HCT116 (cell line): Measurements from ENCODE around the gene SAG. TPM values are rescaled to one million over a fixed set of nuclear protein-coding genes. Genes with fewer than 3 reads are reported as not detected.

Experiments
- ATAC-seq: fragments of 200-7000 bp; cut with Tn5 transposase; 2 replicates; pipeline ENCODE4 v1.9.1; 2020; ENCODE audit warnings: mild to moderate bottlenecking, moderate library complexity
- BruUV-seq: library from RNA; stranded (reverse); fragments of 400-500 nt; replicated peaks from 2 replicates; lab custom pipeline; 2021; lab: Mats Ljungman, UMichigan
- CTCF ChIA-PET: fragments of 300-600 bp; sonication (Branson Sonifier 250); formaldehyde crosslinking; loops from one replicate; lab custom pipeline; 2021; ENCODE audit warnings: antibody characterized with exemption; lab: Charles Lee
- POLR2A ChIA-PET: fragments of 300-600, 350-600 bp; sonication (Branson Sonifier 250); formaldehyde crosslinking; loops from one replicate; lab custom pipeline; 2021; ENCODE audit warnings: antibody characterized with exemption; lab: Charles Lee
- RAD21 ChIA-PET, 2 experiments: fragments of 300-600 bp; sonication (Branson Sonifier 250); formaldehyde crosslinking; loops; one replicate each; lab custom pipeline; 2023; ENCODE audit warnings: low total read pairs in 2 of 2; ENCODE audit not compliant: uncharacterized antibody in 2 of 2, unreplicated experiment in 2 of 2, low non-redundant PET in 1 of 2; lab: Charles Lee
- DNase-seq: peaks from one replicate; pipeline ENCODE4 v3.0.0-alpha.2; 2010; ENCODE audit warnings: low read depth, low spot score
- H2AFZ ChIP-seq: fragments of 200-600 bp; shearing (Covaris generic), sonication (generic); 2 replicates; pipeline ENCODE4 v1.6.1; 2017; ENCODE audit warnings: low read depth, mixed run types, mixed read lengths, antibody characterized with exemption, low read length; ENCODE audit not compliant: poor library complexity, severe bottlenecking
- H3K27ac ChIP-seq: 2 replicates; pipeline ENCODE4 v1.5.1; 2012; ENCODE audit warnings: low read depth, low read length
- H3K27me3 ChIP-seq: fragments of 200-600 bp; sonication (generic); 2 replicates; pipeline ENCODE4 v1.6.1; 2016; ENCODE audit warnings: mixed run types, low read length, mixed read lengths; ENCODE audit not compliant: insufficient read depth
- H3K36me3 ChIP-seq, 2 experiments: fragments of 200-500 bp in 1 of 2; fragments of 200-600 bp in 1 of 2; sonication (Bioruptor generic) in 1 of 2; sonication (generic) in 1 of 2; 2 replicates each; pipeline versions ENCODE4 v1.5.1 to v1.6.1; 2014 to 2016; ENCODE audit warnings: low read length in 2 of 2, inconsistent platforms in 1 of 2, mixed read lengths in 1 of 2, mixed run types in 1 of 2; ENCODE audit not compliant: insufficient read depth in 2 of 2, control insufficient read depth in 1 of 2
- H3K4me1 ChIP-seq, 2 experiments: fragments of 200-600 bp in 1 of 2; sonication (generic) in 1 of 2; 2 replicates each; pipeline versions ENCODE4 v1.5.1 to v1.6.1; 2012 to 2017; ENCODE audit warnings: low read length in 2 of 2, inconsistent platforms in 1 of 2, mild to moderate bottlenecking in 1 of 2, mixed read lengths in 1 of 2, mixed run types in 1 of 2, moderate library complexity in 1 of 2; ENCODE audit not compliant: insufficient read depth in 2 of 2, control insufficient read depth in 1 of 2
- H3K4me2 ChIP-seq: fragments of 200-600 bp; sonication (generic); 2 replicates; pipeline ENCODE4 v1.6.1; 2017; ENCODE audit warnings: mixed run types, low read length, mixed read lengths
- H3K4me3 ChIP-seq, 2 experiments: fragments of 200-600 bp in 1 of 2; sonication (generic) in 1 of 2; replicated peaks in 1 of 2; 2 replicates each; pipeline ENCODE4 v1.5.1; 2011 to 2016; ENCODE audit warnings: low read length in 2 of 2, control low read depth in 1 of 2, low read depth in 1 of 2, mild to moderate bottlenecking in 1 of 2, mixed read lengths in 1 of 2, mixed run types in 1 of 2
- H3K79me2 ChIP-seq: fragments of 200-600 bp; sonication (generic); 2 replicates; pipeline ENCODE4 v1.6.1; 2017; ENCODE audit warnings: mild to moderate bottlenecking, mixed run types, low read length, moderate library complexity, mixed read lengths; ENCODE audit not compliant: insufficient read depth
- H3K9ac ChIP-seq: fragments of 200-600 bp; sonication (generic); 2 replicates; pipeline ENCODE4 v1.6.1; 2016; ENCODE audit warnings: low read length, mixed read lengths
- H3K9me2 ChIP-seq: fragments of 200-600 bp; sonication (generic), shearing (Covaris generic); 2 replicates; pipeline ENCODE4 v1.6.1; 2017; ENCODE audit warnings: mixed run types, mild to moderate bottlenecking, moderate library complexity; ENCODE audit not compliant: insufficient read depth
- H3K9me3 ChIP-seq, 2 experiments: fragments of 200-500 bp in 1 of 2; fragments of 200-600 bp in 1 of 2; sonication (Bioruptor generic) in 1 of 2; sonication (generic) in 1 of 2; 2 replicates each; pipeline ENCODE4 v1.6.1; 2014 to 2017; ENCODE audit warnings: low read length in 2 of 2, mixed read lengths in 2 of 2, inconsistent platforms in 1 of 2, low read depth in 1 of 2, mild to moderate bottlenecking in 1 of 2, mixed run types in 1 of 2, moderate library complexity in 1 of 2; ENCODE audit not compliant: control insufficient read depth in 1 of 2, insufficient read depth in 1 of 2
- H4K20me1 ChIP-seq: fragments of 200-600 bp; sonication (generic), shearing (Covaris generic); 2 replicates; pipeline ENCODE4 v1.6.1; 2017; ENCODE audit warnings: mixed run types, mild to moderate bottlenecking, moderate library complexity; ENCODE audit not compliant: insufficient read depth
- ATF3 ChIP-seq: IDR thresholded peaks from 2 replicates; pipeline ENCODE4 v1.6.1; 2012
- CBX3 ChIP-seq: IDR thresholded peaks from 2 replicates; pipeline ENCODE4 v1.6.1; 2012; ENCODE audit warnings: low read depth
- EGR1 ChIP-seq: IDR thresholded peaks from 2 replicates; pipeline ENCODE4 v1.6.1; 2012; ENCODE audit warnings: low read depth
- ELF1 ChIP-seq: IDR thresholded peaks from 2 replicates; pipeline ENCODE4 v1.6.1; 2012; ENCODE audit warnings: low read depth, borderline replicate concordance
- EZH2 ChIP-seq: fragments of 200-600 bp; sonication (generic); IDR thresholded peaks from 2 replicates; pipeline ENCODE4 v1.6.1; 2017; ENCODE audit warnings: antibody characterized with exemption, mixed run types
- EZH2phosphoT487 ChIP-seq: fragments of 200-600 bp; IDR thresholded peaks from 2 replicates; pipeline ENCODE4 v1.6.1; 2018; ENCODE audit warnings: antibody characterized with exemption, borderline replicate concordance
- FOSL1 ChIP-seq: IDR thresholded peaks from 2 replicates; pipeline ENCODE4 v1.6.1; 2012; ENCODE audit warnings: low read depth
- JUND ChIP-seq: IDR thresholded peaks from 2 replicates; pipeline ENCODE4 v1.6.1; 2012
- POLR2A ChIP-seq: IDR thresholded peaks from 2 replicates; pipeline ENCODE4 v1.7.0; 2011; ENCODE audit warnings: borderline replicate concordance; ENCODE audit not compliant: insufficient read depth, insufficient read length; ENCODE audit errors: extremely low read depth
- POLR2AphosphoS5 ChIP-seq: IDR thresholded peaks from 2 replicates; pipeline ENCODE4 v1.6.1; 2011; ENCODE audit warnings: mild to moderate bottlenecking, low read depth, low read length, moderate library complexity
- RAD21 ChIP-seq: IDR thresholded peaks from 2 replicates; pipeline ENCODE4 v1.6.1; 2012; ENCODE audit warnings: low read depth, mild to moderate bottlenecking
- SIN3A ChIP-seq: IDR thresholded peaks from 2 replicates; pipeline ENCODE4 v1.6.1; 2012; ENCODE audit warnings: low read depth
- SP1 ChIP-seq: IDR thresholded peaks from 2 replicates; pipeline ENCODE4 v1.6.1; 2012; ENCODE audit warnings: low read depth
- SRF ChIP-seq: IDR thresholded peaks from 2 replicates; pipeline ENCODE4 v1.6.1; 2012; ENCODE audit warnings: low read depth
- YY1 ChIP-seq: IDR thresholded peaks from 2 replicates; pipeline ENCODE4 v1.6.1; 2011; ENCODE audit warnings: low read length, low read depth, moderate library complexity, mild to moderate bottlenecking; ENCODE audit not compliant: insufficient replicate concordance; ENCODE audit errors: extremely low read depth
- ZBTB33 ChIP-seq: IDR thresholded peaks from 2 replicates; pipeline ENCODE4 v1.6.1; 2011; ENCODE audit warnings: mild to moderate bottlenecking, low read length, moderate library complexity; ENCODE audit not compliant: insufficient replicate concordance; ENCODE audit errors: extremely low read depth
- ZFX ChIP-seq: fragments of 450-650 bp; IDR thresholded peaks from 2 replicates; pipeline ENCODE4 v1.6.1; 2017
- ZNF274 ChIP-seq: fragments of 200-500 bp; sonication (Bioruptor generic); IDR thresholded peaks from 2 replicates; pipeline ENCODE4 v1.6.1; 2014; ENCODE audit warnings: mild to moderate bottlenecking, low read depth, low read length, inconsistent platforms
- intact Hi-C: fragments of 100-400 bp; cut with micrococcal nuclease; formaldehyde crosslinking; loops from 2 replicates; pipeline ENCODE4 v1.10.0; 2022
- total RNA-seq: library from RNA; stranded (reverse); gene quantifications from one replicate; pipeline ENCODE4 v1.2.1, GENCODE V29; 2021; ENCODE audit not compliant: unreplicated experiment
- TF ChIP-seq, protein P1 (sequence below): IDR thresholded peaks from 2 replicates; pipeline ENCODE4 v1.6.1; 2012

Gene SAG
- total RNA-seq, 1 experiment from 2014 or later = not detected

DNA sequence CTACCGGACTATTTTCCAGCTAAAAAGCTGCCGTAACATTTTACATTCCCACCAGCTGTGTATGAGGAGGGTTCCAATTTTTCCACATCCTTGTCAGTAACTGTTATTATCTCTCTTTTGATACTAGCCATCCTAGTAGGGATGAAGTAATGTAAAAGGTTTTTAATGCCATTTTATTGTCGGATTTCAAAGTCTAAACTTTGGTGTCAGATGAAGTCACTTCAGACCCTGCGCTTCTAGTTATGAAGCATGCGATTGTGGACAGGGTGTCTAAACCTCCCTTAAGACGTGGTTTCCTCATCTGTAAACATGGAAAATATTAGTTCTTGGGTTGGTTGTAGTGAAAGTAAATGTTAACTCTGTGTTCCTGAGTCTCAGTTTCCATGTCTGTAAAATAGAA, 51.3 kb downstream of the SAG start:
- Histone ChIP-seq H3K27ac (no peak overlapping the region), H3K4me2 (no peak overlapping the region), H3K27me3 (no peaks in the 10 kb centered on the region), H3K9ac (no peak overlapping the region), H3K79me2 (peaks cover 86% of the 10 kb centered on the region), H3K4me3 (no peak overlapping the region)
- CTCF ChIA-PET = no interaction called here
- POLR2A ChIA-PET = no interaction called here
- ATAC-seq = no peak
- DNase-seq = no peak
- intact Hi-C loops = no loop called here
- TF ChIP-seq ZBTB33 (no peak), ZFX (no peak), CBX3 (no peak), POLR2AphosphoS5 (no peak), SRF (no peak), JUND (no peak), RAD21 (no peak), ELF1 (no peak), POLR2A (no peak), EZH2 (no peak), EGR1 (no peak), YY1 (no peak), ZNF274 (no peak), ATF3 (no peak), FOSL1 (no peak), SIN3A (no peak), EZH2phosphoT487 (no peak), SP1 (no peak)
- TF ChIP-seq, protein P1, sequence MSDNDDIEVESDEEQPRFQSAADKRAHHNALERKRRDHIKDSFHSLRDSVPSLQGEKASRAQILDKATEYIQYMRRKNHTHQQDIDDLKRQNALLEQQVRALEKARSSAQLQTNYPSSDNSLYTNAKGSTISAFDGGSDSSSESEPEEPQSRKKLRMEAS = no peak
- TF ChIP-seq, all 23 proteins: peak for 0
- no peak overlapping the region for H2AFZ ChIP-seq
- H3K9me2 ChIP-seq = no peaks in the 10 kb centered on the region
- H3K9me3 ChIP-seq = no peaks in the 10 kb centered on the region
- RAD21 ChIA-PET = no interaction called here
- no peaks in the 10 kb centered on the region; a peak in 1 of 4 replicates for H3K36me3 ChIP-seq
- BruUV-seq = no TSS peak
- H3K4me1 ChIP-seq = peaks cover 3 to 14% of the 10 kb centered on the region in 2 experiments
- no peaks in the 10 kb centered on the region; the same call in 1 of the 2 replicates for H4K20me1 ChIP-seq
